Left renal cortex interstitium (tissue), 4 donors: ENCODE data around the gene CCDC148. TPM values are rescaled to one million over a fixed set of nuclear protein-coding genes. Genes with fewer than 3 reads are reported as not detected.
A peak's percentile ranks its signal among the peaks of the same experiment; 100 is the strongest.

Experiments used
- DNase-seq, 4 donors: peaks; one replicate each; pipeline ENCODE4 v3.0.0-alpha.2; 2013; ENCODE audit warnings: low read depth in 4 of 4, low spot score in 2 of 4, missing footprints in 1 of 4
- polyA plus RNA-seq, 4 donors: library from polyadenylated mRNA; unstranded; fragments of 120-200 nt; gene quantifications; one replicate each; pipeline ENCODE4 v1.2.1, GENCODE V29; 2013; ENCODE audit not compliant: insufficient read length in 4 of 4

CCDC148 gene
- 10 to 100 TPM in 1 of 4 donors, 1 to 10 TPM in 3; 7.3 to 11.2 (median 8.8) TPM for polyA plus RNA-seq

- peak; percentile 79 to 92 (median 84) for DNase-seq
Observed at GRCh38 chr2:158456309-158457066, at the start of gene CCDC148, which contains the start of gene PKP4. TSS of gene CCDC148 (minus strand) at chr2:158456753. CDS start at chr2:158456439, 314 bp downstream. TSS of gene PKP4 (plus strand) at chr2:158456952. CDS start at chr2:158533185, 76,233 bp downstream.

GRCh38 chr2:158505448-158505934 is 48.9 kb upstream of the CCDC148 start:
- no peak for DNase-seq

GRCh38 chr2:158504088-158504487 is 47.5 kb upstream of the CCDC148 start:
- no peak for DNase-seq

GRCh38 chr2:158502974-158503373 is 46.4 kb upstream of the CCDC148 start:
- DNase-seq: no peak

GRCh38 chr2:158501301-158501700 is 44.7 kb upstream of the CCDC148 start:
- no peak for DNase-seq

GRCh38 chr2:158500333-158500732 is 43.8 kb upstream of the CCDC148 start:
- no peak for DNase-seq

GRCh38 chr2:158499383-158499782 is 42.8 kb upstream of the CCDC148 start:
- no peak for DNase-seq

GRCh38 chr2:158498749-158499136 is 42.2 kb upstream of the CCDC148 start:
- no peak for DNase-seq

- DNase-seq: no peak
Observed at GRCh38 chr2:158498043-158498748, 41.6 kb upstream of the CCDC148 start.

GRCh38 chr2:158497486-158497885 is 40.9 kb upstream of the CCDC148 start:
- no peak for DNase-seq

- DNase-seq: no peak
Observed at GRCh38 chr2:158496986-158497385, 40.4 kb upstream of the CCDC148 start.

GRCh38 chr2:158495175-158495574 is 38.6 kb upstream of the CCDC148 start:
- no peak for DNase-seq

GRCh38 chr2:158493458-158493857 is 36.9 kb upstream of the CCDC148 start:
- no peak for DNase-seq

GRCh38 chr2:158491072-158491471 is 34.5 kb upstream of the CCDC148 start:
- DNase-seq: no peak

GRCh38 chr2:158489366-158490112 is 33.0 kb upstream of the CCDC148 start:
- DNase-seq: no peak

- no peak for DNase-seq
Observed at GRCh38 chr2:158488442-158489216, 32.1 kb upstream of the CCDC148 start.

GRCh38 chr2:158487419-158487818 is 30.9 kb upstream of the CCDC148 start:
- no peak for DNase-seq

- DNase-seq: no peak
Observed at GRCh38 chr2:158486970-158487325, 30.4 kb upstream of the CCDC148 start.

GRCh38 chr2:158486150-158486969 is 29.8 kb upstream of the CCDC148 start:
- DNase-seq: no peak
